Measurements from ENCODE around the gene THPO.
"Not testable (repeated sequence)": the region's sequence is repeated elsewhere in the genome, so short reads cannot be mapped to it uniquely, and the experiment has no call there.

Gene THPO

DNA sequence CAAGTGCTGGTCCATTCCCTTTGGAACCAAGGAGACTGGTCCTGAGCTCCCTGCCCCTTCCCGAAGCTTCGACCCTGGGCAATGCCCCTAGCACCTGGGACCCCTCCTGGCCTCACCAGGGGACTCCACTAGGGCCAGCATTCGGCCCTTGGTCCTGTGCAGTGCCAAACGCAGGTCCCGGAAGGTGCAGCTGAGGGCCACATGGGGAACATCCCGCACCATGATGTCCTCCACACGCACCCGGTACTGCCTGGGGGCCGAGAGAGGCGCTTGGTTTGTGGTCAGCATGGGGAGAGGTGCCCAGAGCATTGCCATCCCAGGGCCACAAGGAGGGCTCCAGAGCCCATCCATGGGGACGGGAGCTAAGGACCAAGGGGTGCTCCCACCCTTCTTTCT is 24.5 kb downstream of the THPO start:
- H3K4me3 ChIP-seq = no peak overlapping the region
- H3K27ac ChIP-seq = no peak overlapping the region

DNA sequence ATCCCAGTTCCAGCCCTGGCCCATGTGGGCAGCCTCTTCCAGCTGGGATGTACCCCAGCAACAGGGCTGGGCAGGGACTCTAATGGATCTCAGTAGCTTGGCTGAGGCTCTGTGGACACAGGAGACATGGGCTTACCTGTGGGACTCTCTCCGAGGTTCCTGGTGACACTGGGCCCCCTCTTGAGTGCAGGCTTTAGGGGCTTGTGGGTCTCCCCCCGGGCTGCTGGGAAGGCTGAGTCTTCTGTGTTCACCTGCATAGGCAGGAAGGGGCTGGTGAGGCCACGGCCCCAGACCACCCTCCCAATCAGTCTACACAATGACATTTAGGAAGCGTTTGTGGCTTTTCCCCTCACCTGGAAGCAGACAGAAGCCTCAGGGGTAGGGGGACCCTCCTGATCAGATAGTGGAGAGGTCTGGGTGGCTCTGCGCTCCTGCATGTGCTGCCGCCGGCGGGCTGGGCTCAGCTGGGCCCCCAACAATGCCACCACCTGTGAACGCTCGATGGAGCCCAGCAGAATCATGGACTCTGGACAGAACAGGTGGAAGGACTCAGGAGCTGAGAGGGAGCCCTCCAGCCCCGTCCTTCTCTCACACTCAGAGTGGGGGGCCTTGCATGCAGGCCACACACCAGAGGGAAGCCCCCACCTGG is 25.0 kb downstream of the THPO start:
- Histone ChIP-seq H3K4me3 (no peak overlapping the region), H3K27ac (no peak overlapping the region)

DNA sequence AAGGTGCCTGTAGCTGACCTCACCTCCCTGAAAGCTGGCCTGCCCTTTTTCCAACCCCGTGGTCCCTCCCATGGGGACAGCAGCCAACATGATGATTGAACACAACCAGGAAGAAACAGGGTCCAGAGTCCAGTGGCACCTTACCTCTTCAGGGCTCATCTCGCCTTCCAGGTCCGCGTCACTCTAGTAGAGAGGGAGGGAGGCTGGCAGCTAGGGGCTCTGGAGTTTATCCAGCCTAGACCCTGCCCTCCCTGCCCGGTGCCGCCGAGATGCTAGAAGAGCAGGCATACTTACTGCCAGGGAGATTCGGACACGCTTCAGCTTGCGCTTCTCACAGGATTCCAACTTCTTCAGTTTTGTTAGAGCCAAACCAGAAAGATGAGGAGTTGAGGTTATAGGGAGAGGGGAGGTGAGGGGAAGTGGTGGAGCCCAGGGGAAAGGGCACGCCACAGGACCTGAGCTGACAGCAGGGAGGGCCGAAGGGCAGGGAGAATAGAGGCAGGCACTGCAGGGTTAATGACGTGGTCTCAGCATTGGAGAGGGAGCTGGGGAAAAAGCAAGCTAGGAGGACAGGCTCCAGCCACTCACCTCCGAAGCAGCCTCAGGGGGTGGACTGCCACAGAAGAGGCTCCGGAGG is 25.7 kb downstream of the THPO start:
- H3K27ac ChIP-seq = no peak overlapping the region
- no peak overlapping the region for H3K4me3 ChIP-seq

DNA sequence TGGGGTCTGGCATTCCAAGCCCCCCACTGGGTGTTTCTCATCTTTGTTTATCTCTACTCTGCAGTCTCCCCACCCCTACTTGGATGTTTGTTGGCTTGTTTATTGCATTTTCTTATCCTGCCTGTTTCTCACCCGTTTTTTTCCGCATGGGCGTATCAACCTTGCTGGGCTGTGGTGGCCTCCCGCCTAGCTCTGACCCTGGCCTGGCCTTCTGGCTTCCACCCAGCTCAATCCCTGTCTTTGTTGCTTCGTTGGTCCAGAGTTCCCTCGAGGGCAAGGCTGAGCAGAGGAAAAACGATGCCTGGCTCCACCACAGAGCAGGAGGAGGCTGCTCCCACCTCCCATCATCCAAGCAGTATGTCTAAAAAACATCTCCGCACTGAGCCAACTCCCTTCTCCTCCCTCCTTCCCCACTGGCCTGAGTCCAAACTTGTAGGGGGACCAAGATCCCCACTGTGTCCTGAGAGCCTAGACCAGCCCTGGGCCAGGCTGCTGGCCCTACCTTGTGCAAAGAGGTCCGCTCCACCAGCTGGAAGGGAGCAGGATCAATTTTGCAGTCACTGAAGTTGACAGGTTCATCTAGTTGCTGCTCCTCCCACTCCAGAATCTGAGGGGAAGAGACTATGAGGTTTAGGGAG is 26.4 kb downstream of the THPO start:
- H3K27ac ChIP-seq = no peak overlapping the region
- no peak overlapping the region for H3K4me3 ChIP-seq

DNA sequence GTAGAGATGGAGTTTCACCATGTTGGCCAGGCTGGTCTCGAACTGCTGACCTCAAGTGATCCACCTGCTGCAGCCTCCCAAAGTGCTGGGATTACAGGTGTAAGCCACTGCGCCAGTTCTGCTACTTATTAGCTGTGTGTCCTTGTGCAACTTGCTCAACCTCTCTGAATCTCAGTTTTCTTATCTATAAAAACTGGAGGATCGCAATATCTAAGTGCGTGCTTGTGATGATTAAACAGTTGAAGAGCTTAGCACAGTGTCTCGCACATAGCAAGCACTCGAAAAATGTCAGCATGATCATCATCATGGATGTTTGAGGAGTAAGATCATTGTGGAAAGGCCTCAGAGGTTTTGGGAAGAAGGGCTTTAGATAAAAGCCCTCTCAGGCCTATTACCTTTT is 27.4 kb downstream of the THPO start:
- H3K27ac ChIP-seq = no peak overlapping the region

DNA sequence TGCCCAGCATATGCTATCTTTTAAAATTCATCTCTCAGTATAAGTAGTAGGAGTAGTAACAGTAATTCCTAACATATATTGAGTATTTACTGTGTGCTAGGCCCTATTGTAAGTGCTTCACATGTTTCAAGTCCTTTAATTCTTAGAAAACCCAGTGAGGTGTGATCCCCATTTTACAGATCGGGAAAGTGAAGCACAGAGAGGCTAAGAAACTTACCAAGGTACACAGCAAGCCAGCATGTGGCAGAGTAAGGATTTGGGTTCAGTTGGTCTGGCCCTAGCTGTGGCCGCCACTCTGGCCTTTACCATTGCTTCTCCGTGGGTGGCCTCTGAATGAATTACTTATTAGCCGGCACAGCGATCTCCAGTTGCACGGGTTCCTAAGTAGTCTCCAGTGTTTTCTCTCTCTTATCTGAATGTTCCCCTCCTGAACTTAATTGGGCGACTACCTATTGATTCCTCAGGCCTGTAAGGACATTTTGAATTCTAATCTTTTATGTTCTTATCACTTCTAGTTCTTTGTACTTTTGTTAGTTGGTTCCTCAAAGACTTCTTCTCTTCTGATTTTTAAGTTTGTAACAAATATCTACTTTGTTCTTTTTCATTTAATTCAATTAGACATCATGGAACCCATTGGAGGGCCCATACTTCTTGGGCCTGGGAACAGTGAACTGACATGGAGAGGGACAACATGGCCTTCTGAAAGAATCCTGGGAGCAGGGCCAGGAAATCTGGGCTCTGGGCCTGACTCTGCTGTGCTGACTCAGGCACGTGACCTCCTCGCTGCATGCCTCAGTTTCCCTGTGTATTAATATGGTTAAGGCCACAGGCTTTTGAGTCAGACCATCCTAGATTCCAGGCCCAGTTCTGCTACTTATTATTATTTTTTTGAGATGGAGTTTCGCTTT is 28.2 kb downstream of the THPO start:
- no peak overlapping the region for H3K27ac ChIP-seq
- no peak overlapping the region for H3K4me3 ChIP-seq

More for the DNA sequence above, 27.4 kb downstream of the THPO start:
- H3K4me3 ChIP-seq = no peak overlapping the region

DNA sequence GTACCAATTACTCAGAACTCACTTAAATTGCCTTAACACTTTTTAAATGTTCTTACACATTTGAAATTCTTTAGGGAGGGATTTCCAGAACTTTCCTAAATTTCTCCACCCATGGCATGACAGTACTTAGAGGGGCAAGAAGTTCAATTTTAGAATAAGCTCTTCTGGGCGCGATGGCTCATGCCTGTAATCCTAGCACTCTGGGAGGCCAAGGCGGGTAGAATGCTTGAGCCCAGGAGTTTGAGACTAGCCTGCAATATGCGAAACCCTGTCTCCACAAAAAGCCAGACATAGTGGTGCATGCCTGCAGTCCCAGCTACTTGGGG is 30.0 kb downstream of the THPO start:
- H3K4me3 ChIP-seq = no peak overlapping the region
- H3K27ac ChIP-seq = peak overlapping the region in 1 of 21 experiments; percentile 17

DNA sequence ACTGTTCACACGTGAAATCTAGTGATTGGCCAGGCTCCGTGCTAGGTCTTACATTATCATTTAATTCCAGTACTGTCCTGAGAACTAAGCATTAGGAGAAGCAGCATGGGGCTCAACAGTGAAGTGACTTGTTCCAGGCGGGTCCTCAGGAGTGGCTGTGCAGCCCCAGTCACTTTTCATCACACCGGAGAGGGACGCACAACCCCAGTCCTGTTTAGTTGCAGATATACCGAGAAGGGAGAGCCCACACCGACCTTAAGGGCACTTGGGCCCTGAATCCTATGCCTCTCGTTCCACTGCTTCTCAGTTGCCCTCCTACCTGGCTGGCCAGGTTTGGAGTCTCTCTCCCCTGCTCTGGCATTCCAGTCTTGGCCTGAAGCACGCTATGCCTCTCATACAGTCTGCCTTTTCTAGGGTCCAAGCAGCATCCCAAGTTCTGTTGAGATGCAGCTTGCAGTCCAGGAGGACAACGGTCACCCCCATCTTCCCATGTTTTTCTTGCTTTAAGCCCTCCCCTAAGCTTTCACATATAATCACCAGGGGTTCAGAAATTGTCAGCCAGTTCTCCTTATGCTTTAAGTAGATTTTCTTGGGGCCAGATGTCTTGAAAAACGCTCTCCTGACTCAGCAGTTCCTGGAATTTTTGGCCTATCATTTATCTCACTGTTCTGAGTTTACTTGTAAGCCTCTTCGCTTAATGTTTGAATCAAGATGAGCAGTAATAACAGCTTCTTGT is 30.5 kb downstream of the THPO start:
- H3K4me3 ChIP-seq = no peak overlapping the region
- H3K27ac ChIP-seq = peak overlapping the region in 1 of 21 experiments; percentile 17

DNA sequence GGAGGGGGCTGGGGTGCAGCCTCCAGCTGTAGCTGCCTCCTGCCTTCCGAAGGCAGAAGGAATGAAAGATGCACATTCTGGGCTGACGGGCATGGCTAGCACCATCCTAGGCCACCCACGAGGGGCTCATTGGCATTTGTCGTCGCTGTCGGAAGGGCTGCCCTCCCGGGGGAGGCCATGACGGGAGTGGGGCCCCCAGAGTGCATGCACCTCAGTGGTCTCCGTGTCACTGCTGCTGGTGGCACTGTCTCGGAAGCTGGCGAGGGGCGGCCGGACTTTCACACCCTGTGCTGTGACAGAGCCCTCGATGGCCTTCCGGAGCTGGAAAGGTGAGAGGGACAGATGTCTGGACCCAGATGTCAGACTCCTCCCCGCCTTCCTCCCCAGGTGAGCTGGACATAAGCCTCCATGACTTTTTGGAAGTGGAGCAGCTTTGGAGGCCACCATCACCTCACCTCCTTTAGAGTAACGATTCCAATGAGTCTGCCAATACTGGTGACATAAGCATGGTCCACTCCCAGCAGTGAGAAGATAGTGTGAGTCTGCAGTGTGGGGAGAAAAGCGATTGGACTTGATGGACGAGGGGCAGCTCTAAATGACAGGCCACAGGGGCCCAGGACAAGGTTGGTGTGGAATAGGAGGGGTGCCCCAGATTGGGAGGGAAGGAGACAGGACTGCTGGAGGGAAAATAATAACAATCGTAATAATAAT is 31.4 kb downstream of the THPO start:
- H3K27ac ChIP-seq = peak overlapping the region in 4 of 21 experiments; percentile 5 to 69 (median 28)
- H3K4me3 ChIP-seq = no peak overlapping the region

DNA sequence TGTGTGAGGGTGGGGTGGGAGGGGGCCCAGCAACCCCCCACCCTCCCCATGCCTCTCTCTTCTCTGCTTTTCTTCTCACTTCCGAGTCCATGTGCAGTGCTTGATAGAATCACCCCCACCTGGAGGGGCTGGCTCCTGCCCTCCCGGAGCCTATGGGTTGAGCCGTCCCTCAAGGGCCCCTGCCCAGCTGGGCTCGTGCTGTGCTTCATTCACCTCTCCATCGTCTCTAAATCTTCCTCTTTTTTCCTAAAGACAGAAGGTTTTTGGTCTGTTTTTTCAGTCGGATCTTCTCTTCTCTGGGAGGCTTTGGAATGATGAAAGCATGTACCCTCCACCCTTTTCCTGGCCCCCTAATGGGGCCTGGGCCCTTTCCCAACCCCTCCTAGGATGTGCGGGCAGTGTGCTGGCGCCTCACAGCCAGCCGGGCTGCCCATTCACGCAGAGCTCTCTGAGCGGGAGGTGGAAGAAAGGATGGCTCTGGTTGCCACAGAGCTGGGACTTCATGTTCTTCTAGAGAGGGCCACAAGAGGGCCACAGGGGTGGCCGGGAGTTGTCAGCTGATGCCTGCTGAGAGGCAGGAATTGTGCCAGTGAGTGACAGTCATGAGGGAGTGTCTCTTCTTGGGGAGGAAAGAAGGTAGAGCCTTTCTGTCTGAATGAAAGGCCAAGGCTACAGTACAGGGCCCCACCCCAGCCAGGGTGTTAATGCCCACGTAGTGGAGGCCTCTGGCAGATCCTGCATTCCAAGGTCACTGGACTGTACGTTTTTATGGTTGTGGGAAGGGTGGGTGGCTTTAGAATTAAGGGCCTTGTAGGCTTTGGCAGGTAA is 32.5 kb downstream of the THPO start:
- H3K4me3 ChIP-seq = no peak overlapping the region
- peak overlapping the region in 7 of 21 experiments; percentile 5 to 69 (median 30) for H3K27ac ChIP-seq

DNA sequence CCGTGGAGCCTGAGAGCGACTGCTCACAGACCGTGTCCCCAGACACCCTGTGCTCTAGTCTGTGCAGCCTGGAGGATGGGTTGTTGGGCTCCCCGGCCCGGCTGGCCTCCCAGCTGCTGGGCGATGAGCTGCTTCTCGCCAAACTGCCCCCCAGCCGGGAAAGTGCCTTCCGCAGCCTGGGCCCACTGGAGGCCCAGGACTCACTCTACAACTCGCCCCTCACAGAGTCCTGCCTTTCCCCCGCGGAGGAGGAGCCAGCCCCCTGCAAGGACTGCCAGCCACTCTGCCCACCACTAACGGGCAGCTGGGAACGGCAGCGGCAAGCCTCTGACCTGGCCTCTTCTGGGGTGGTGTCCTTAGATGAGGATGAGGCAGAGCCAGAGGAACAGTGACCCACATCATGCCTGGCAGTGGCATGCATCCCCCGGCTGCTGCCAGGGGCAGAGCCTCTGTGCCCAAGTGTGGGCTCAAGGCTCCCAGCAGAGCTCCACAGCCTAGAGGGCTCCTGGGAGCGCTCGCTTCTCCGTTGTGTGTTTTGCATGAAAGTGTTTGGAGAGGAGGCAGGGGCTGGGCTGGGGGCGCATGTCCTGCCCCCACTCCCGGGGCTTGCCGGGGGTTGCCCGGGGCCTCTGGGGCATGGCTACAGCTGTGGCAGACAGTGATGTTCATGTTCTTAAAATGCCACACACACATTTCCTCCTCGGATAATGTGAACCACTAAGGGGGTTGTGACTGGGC is 33.3 kb downstream of the THPO start:
- Histone ChIP-seq H3K4me3 (no peak overlapping the region), H3K27ac (peak overlapping the region in 5 of 21 experiments; percentile 23 to 69 (median 30))

DNA sequence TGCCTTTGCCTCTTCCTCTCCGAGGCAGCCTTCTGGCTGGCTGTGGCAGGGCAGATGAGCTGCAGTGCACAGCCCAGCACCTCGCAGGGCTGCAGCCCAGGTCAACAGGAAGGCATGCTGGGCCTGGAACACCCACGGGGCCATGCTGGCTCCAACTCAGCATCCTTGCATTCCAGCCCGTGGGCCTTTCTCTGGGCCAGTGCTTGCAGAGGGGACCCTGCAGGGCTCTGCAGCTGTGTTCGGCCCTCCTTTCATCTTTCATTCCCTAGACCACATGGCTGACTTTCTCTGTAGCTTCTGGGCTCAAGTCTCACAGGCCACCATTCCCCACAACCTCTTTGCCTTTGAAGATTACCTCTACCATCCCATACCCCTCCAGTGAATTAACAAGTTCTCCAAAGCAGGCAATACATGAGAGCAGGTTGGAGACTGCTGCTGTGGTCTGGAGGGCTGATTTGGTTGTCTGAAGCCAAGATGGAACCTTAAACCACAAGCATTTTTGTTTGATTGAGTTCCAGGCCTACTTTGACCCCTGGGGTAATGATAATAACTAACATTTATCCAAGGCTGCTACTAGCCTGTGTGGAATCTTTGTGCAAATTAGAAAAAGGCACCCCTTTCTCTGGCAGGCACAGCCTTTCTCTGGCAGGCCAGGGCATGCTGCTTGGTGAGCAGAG is 34.7 kb downstream of the THPO start:
- H3K27ac ChIP-seq = no peak overlapping the region

DNA sequence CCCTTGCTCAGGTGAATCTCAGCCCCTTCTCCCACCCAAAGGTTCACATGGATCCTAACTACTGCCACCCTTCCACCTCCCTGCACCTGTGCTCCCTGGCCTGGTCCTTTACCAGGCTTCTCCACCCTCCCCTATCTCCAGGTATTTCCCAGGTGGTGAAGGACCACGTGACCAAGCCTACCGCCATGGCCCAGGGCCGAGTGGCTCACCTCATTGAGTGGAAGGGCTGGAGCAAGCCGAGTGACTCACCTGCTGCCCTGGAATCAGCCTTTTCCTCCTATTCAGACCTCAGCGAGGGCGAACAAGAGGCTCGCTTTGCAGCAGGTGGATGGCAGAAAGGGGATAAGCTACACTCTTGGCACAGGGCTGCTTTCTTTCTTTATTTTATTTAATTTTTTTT is 36.1 kb downstream of the THPO start:
- H3K4me3 ChIP-seq = no peak overlapping the region
- no peak overlapping the region for H3K27ac ChIP-seq

More for the DNA sequence above, 34.7 kb downstream of the THPO start:
- H3K4me3 ChIP-seq = no peak overlapping the region

DNA sequence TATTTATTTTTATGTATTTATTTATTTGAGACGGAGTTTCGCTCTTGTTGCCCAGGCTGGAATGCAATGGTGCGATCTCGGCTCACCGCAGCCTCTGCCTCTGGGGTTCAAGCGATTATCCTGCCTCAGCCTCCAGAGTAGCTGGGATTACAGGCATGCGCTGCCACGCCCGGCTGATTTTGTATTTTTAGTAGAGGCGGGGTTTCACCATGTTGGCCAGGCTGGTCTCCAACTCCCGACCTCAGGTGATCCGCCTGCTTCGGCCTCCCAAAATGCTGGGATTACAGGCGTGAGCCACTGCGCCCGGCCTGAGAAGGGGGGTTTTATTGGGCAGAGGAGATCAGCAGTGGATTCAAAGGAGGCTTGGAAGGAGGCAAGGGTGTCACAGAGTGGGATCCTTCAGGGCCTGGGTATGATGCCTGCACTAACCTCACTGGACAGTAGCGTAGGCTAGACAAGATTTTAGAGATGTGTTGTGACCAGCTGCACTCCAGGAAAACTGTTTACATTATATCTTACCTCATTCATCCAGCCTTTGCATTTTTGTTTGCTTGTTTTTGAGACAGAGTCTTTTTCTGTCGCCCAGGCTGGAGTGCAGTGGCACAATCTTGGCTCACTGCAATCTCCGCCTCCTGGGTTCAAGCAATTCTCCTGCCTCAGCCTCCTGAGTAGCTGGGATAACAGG is 38.4 kb downstream of the THPO start:
- not testable (repeated sequence) for H3K4me3 ChIP-seq
- peak overlapping the region in 11 of 21 experiments; percentile 6 to 99 (median 96) for H3K27ac ChIP-seq

DNA sequence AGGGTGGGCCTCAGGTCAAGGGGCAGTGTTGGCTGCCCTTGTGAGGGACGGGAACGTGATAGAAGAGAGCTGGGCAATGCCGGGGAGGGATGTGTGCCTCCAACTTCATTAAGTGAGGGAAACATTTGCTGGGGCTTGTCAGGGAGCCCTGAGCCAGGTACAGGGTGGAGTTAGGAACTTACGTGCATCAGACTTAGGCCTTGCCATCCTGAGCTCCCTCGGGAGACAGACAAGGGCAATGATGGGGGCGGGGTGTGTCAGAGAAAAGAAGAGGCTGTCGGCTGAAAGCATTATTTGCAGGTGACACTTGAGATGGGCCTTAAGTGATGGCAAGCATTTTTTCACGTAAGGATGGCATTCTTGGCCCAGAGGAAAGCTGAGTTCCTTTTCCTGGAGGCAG is 39.0 kb downstream of the THPO start:
- peak overlapping the region in 2 of 7 experiments; percentile 13 to 18 for H3K4me3 ChIP-seq
- peak overlapping the region in 17 of 21 experiments; percentile 12 to 99 (median 96) for H3K27ac ChIP-seq

DNA sequence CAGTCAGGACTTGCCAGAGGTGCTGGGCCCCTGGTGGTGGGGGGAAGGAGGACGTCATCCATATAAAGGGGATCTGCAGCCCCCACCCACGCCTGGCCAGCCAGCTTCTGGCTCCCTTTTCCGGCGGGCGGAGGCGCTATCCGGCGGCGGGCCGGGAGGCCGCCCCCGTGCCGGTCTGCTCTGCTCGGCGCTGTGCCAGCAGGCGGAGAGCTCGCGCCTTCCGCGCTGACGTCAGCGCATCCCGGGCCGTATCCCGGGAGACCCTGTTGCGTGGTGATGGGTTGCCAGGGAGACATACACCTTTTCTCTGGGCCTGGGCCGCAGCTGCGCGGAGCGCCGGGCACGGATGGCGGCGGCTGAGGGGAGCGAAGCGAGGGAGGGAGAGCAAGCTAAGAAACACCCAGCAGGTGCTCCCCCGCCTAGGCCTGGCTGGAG is 39.5 kb downstream of the THPO start:
- peak overlapping the region in 18 of 21 experiments; percentile 12 to 99 (median 94) for H3K27ac ChIP-seq
- peak overlapping the region in 2 of 7 experiments; percentile 13 to 18 for H3K4me3 ChIP-seq
